Esophagus squamous epithelium (tissue), 4 donors: ENCODE data around the gene PPFIA2.

Experiments
- POLR2A ChIP-seq, 4 donors: fragments of 450-650 bp; IDR thresholded peaks; one replicate each; pipeline ENCODE4 v1.6.1; 2017; ENCODE audit warnings: antibody characterized with exemption in 4 of 4, mild to moderate bottlenecking in 4 of 4, moderate library complexity in 3 of 4
- TF ChIP-seq, protein P1 (sequence below), 6 experiments: fragments of 450-650 bp in 4 of 6; fragments of 200-600 bp in 2 of 6; sonication (generic) in 2 of 6; IDR thresholded peaks; one replicate each; pipeline ENCODE4 v1.5.1; 2016 to 2019; ENCODE audit warnings: antibody characterized with exemption in 6 of 6, mild to moderate bottlenecking in 4 of 6, moderate library complexity in 4 of 6

DNA sequence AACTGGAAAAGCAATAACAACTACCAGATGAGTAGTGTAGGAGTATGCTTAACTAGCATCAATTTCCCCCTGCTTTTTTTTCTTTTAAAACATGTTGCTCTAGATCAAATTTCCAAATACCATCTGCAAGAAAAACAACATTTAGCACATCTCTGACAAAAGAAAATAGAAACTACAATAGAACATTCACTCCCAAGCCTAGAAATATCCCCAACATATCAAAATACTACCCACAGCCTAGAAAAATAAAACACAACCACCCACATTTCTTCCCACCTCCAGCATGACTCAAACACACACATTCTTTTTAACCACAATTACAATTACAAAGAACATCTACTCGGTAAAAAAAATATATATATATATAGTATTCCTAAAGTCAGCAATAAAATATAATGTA lies 120.0 kb downstream of the PPFIA2 start:
- TF ChIP-seq, protein P1, sequence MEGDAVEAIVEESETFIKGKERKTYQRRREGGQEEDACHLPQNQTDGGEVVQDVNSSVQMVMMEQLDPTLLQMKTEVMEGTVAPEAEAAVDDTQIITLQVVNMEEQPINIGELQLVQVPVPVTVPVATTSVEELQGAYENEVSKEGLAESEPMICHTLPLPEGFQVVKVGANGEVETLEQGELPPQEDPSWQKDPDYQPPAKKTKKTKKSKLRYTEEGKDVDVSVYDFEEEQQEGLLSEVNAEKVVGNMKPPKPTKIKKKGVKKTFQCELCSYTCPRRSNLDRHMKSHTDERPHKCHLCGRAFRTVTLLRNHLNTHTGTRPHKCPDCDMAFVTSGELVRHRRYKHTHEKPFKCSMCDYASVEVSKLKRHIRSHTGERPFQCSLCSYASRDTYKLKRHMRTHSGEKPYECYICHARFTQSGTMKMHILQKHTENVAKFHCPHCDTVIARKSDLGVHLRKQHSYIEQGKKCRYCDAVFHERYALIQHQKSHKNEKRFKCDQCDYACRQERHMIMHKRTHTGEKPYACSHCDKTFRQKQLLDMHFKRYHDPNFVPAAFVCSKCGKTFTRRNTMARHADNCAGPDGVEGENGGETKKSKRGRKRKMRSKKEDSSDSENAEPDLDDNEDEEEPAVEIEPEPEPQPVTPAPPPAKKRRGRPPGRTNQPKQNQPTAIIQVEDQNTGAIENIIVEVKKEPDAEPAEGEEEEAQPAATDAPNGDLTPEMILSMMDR (IDR thresholded peaks at IDR 0.05), result no peak
- no peak for TF ChIP-seq POLR2A (IDR thresholded peaks at IDR 0.05)
